Retinal pigment epithelial cell (primary cell): Measurements from ENCODE around the gene PLEKHM3.

ENCODE experiments used
- DNase-seq: peaks from one replicate; pipeline ENCODE4 v3.0.0-alpha.2; 2010; ENCODE audit warnings: low read depth
- H3K4me3 ChIP-seq: 2 replicates; pipeline ENCODE4 v1.5.1; 2011; ENCODE audit warnings: mild to moderate bottlenecking, low read length, control low read depth, moderate library complexity
- TF ChIP-seq, protein P1 (sequence below): conservative IDR thresholded peaks from 2 replicates; pipeline ENCODE4 v1.5.1; 2011; ENCODE audit warnings: low read depth, low read length, control low read depth, inconsistent platforms

Gene PLEKHM3

DNA sequence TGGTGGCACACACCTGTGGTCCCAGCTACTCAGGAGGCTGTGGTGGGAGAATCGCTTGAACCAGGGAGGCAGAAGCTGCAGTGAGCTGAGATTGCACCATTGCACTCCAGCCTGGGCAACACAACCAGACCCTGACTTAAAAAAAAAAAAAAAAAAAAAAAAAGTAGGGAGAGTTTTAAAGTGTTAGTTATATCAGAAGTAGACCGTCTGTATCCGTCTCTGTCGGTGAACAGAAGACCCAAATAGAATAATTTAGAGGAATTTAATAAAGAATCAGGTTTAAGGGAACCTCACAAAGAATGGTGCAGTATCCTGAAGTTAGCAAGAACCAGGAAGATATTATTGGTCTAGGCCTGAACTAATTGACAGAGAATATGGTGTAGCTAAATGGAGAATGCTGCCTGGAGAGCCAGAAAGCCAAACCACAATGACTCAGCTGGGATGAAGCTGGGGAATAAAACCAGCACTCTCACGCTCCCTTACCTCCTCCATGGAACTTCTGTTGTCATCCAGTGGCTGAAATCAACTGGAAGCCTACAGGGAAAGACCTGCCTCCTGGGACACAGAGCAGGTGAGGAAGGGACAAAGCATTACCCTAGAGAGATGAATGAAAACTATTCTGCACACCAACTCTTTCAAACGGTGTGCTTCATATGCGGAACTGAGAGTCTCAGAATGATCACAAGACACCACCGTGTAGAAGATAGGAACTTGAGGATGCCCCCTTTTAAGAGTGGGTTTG is 39.1 kb upstream of the PLEKHM3 start:
- TF ChIP-seq, protein P1, sequence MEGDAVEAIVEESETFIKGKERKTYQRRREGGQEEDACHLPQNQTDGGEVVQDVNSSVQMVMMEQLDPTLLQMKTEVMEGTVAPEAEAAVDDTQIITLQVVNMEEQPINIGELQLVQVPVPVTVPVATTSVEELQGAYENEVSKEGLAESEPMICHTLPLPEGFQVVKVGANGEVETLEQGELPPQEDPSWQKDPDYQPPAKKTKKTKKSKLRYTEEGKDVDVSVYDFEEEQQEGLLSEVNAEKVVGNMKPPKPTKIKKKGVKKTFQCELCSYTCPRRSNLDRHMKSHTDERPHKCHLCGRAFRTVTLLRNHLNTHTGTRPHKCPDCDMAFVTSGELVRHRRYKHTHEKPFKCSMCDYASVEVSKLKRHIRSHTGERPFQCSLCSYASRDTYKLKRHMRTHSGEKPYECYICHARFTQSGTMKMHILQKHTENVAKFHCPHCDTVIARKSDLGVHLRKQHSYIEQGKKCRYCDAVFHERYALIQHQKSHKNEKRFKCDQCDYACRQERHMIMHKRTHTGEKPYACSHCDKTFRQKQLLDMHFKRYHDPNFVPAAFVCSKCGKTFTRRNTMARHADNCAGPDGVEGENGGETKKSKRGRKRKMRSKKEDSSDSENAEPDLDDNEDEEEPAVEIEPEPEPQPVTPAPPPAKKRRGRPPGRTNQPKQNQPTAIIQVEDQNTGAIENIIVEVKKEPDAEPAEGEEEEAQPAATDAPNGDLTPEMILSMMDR, result no peak
- peak; percentile 64 for DNase-seq
- H3K4me3 ChIP-seq, result no peak overlapping the region

- TF ChIP-seq, protein P1, result no peak
- H3K4me3 ChIP-seq, result no peak overlapping the region
- no peak for DNase-seq
Observed at GRCh38 chr2:208062961-208063360, 37.6 kb upstream of the PLEKHM3 start.

DNA sequence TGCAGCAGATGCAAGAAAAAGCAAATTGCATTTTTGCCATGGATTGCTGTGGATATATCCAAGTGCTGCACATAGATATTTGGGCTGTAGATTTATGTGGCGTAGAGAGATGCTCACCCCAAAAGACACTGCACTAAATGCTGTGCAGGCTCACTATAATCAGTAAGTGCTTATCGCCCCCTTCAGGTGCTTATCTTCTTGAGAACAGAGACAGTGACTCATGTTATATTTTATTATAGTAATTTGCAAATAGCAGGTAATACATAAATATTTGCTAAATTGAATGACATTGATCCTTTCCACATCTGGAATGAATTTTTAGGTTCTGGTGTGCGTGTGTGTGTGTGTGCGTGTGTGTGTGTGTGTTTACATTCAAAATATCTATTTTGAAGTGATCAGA is 36.8 kb upstream of the PLEKHM3 start:
- no peak for DNase-seq
- TF ChIP-seq, protein P1, result peak; percentile 59
- H3K4me3 ChIP-seq, result no peak overlapping the region

DNA sequence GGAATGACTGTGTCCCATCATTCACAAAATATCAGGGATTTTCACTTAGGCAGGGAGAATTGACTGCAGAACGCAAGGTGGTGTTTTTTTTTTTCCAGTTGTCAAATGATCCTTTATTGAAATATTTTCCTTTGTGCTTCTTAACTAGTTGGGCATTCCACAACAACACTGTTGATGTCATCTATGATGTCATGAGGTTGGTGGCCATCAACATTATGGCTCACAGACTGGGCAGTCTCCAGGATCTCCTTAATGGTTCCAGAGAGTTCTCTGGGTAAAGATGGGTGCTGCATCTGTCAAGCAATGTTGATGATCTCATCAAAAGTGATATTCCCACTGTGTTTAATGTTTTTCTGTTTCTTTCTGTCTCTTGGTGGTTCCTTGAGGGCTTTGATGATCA is 31.8 kb upstream of the PLEKHM3 start:
- TF ChIP-seq, protein P1, result no peak
- H3K4me3 ChIP-seq, result no peak overlapping the region
- no peak for DNase-seq

DNA sequence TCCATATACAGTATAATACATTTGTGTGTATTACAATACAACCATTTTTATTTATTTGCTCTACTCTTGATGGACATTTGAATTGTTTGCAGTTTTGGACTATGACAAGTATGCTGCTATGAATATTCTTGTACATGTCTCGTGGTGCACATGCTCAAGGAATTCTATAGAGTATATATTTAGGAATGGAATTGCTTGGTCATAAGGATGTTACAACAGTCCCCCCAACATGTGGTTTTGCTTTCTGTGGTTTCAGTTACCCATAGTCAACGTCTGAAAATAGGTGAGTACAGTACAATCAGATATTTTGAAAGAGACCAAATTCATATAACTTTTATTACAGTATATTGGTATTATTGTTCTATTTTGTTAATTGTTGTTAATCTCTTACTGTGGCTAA is 24.1 kb upstream of the PLEKHM3 start:
- no peak for DNase-seq
- H3K4me3 ChIP-seq, result no peak overlapping the region
- TF ChIP-seq, protein P1, result no peak

GRCh38 chr2:208049006-208049405 is 23.7 kb upstream of the PLEKHM3 start:
- no peak overlapping the region for H3K4me3 ChIP-seq
- TF ChIP-seq, protein P1, result no peak
- DNase-seq, result no peak

DNA sequence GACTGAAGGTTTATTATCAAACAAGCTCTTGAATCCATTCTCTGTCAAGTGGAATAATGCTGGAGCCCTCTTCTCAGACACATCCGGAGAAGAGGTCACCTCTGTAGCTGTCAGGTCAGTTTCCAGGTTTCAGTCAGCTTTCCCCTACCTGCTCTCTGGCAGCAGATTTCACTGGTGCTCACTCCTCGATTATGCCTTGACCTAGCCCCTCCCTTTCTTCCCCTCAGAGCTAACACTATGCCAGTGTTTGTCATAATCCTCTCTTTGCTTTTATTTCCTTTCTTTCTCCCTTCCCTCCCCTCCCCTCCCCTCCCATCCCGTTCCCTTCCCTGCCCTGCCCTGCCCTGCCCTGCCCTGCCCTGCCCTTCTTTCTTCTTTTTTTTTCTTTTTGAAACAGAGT is 22.5 kb upstream of the PLEKHM3 start:
- no peak for DNase-seq
- H3K4me3 ChIP-seq, result no peak overlapping the region
- TF ChIP-seq, protein P1, result no peak
